Measurements from ENCODE around the gene RBPJ.

DNA sequence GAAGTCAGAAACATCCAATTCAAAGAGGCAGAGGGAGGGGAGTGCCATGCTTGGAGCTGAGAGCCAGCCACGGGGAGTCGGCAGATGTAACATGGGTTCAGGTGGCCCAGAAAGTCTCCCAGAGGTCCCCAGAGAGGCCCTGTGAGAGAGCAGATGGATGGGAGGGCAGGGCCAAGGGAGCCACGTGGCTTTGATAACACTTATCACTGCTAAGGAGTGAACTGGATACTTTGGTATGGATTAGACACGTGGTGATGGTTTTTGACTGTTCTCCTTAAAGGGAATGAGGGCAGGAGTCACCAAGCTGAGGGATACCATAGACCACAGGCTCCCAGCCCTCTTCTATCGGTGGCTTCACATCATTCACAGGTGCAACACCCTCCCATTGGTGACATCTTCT, 155.7 kb downstream of the RBPJ start:
- TF ChIP-seq EZH2 (IDR thresholded peaks at IDR 0.05; ENCODE audit: low read depth): no peak
- TF ChIP-seq, protein P1, sequence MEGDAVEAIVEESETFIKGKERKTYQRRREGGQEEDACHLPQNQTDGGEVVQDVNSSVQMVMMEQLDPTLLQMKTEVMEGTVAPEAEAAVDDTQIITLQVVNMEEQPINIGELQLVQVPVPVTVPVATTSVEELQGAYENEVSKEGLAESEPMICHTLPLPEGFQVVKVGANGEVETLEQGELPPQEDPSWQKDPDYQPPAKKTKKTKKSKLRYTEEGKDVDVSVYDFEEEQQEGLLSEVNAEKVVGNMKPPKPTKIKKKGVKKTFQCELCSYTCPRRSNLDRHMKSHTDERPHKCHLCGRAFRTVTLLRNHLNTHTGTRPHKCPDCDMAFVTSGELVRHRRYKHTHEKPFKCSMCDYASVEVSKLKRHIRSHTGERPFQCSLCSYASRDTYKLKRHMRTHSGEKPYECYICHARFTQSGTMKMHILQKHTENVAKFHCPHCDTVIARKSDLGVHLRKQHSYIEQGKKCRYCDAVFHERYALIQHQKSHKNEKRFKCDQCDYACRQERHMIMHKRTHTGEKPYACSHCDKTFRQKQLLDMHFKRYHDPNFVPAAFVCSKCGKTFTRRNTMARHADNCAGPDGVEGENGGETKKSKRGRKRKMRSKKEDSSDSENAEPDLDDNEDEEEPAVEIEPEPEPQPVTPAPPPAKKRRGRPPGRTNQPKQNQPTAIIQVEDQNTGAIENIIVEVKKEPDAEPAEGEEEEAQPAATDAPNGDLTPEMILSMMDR (conservative IDR thresholded peaks at IDR 0.05): no peak
